Measurements from ENCODE around the gene CPA4. TPM values are rescaled to one million over a fixed set of nuclear protein-coding genes. Genes with fewer than 3 reads are reported as not detected.
A peak's percentile ranks its signal among the peaks of the same experiment; 100 is the strongest.

CPA4 gene
- total and polyA plus RNA-seq, 8 donors: 4.5 to 12.4 (median 6.4) TPM

GRCh38 chr7:130356876-130357611 is 64.1 kb downstream of the CPA4 start:
- ATAC-seq (peak; percentile 61 to 73 (median 66)), DNase-seq (peak in 1 of 6 donors; percentile 64), FAIRE-seq (no peak)
- H3K27me3 ChIP-seq: no peaks in the 10 kb centered on the region
- intact Hi-C loops (cut with DNase I): no loop called here
- peaks cover 0 to 12% (median 0%) of the 10 kb centered on the region in 3 donors for H3K4me1 ChIP-seq
- 81 to 85% methylated on average over 16 of the region's 16 CpGs for WGBS, 2 donors
- H3K36me3 ChIP-seq: no peaks in the 10 kb centered on the region
- TF ChIP-seq CTCF (IDR thresholded peaks at IDR 0.05): no peak
- H3K27ac ChIP-seq: peak overlapping the region; percentile 19 to 62 (median 60)
- H3K9me3 ChIP-seq: no peaks in the 10 kb centered on the region
- H3K4me3 ChIP-seq: no peak overlapping the region

GRCh38 chr7:130358471-130358870 is 65.5 kb downstream of the CPA4 start:
- TF ChIP-seq CTCF (IDR thresholded peaks at IDR 0.05): no peak
- WGBS, 2 donors: 95 to 98% methylated on average over 4 of the region's 4 CpGs
- ATAC-seq: no peak
- intact Hi-C loops (cut with DNase I): no loop called here
- FAIRE-seq: no peak
- Histone ChIP-seq H3K27me3 (no peaks in the 10 kb centered on the region), H3K36me3 (no peaks in the 10 kb centered on the region), H3K4me3 (no peak overlapping the region), H3K27ac (no peak overlapping the region), H3K9me3 (no peaks in the 10 kb centered on the region), H3K4me1 (peaks cover 0 to 4% (median 0%) of the 10 kb centered on the region in 3 donors)
- no peak for DNase-seq

- Histone ChIP-seq H3K27ac (no peak overlapping the region), H3K36me3 (no peaks in the 10 kb centered on the region), H3K9me3 (no peaks in the 10 kb centered on the region), H3K4me1 (peaks cover 2 to 6% (median 3%) of the 10 kb centered on the region in 3 donors), H3K4me3 (no peak overlapping the region), H3K27me3 (no peaks in the 10 kb centered on the region)
- TF ChIP-seq CTCF (IDR thresholded peaks at IDR 0.05): no peak
- intact Hi-C loops (cut with DNase I): no loop called here
- ATAC-seq: no peak
- 97% methylated on average over 5 of the region's 5 CpGs for WGBS, 2 donors
- FAIRE-seq: no peak
- DNase-seq: no peak
These were observed 66.4 kb downstream of the CPA4 start for GRCh38 chr7:130359276-130359857.

- WGBS, 2 donors: 95 to 98% methylated on average over 3 of the region's 3 CpGs
- intact Hi-C loops (cut with DNase I): loop anchor here in 1 of 3 donors (10.0 kb wide), 1 partner anchor 66 kb away; the partner anchor contains the start of gene CPA4
- Histone ChIP-seq H3K4me3 (no peak overlapping the region), H3K4me1 (peaks cover 13 to 18% (median 14%) of the 10 kb centered on the region in 3 donors), H3K36me3 (no peaks in the 10 kb centered on the region), H3K27me3 (no peaks in the 10 kb centered on the region), H3K9me3 (no peaks in the 10 kb centered on the region), H3K27ac (no peak overlapping the region)
- no peak for ATAC-seq
- no peak for FAIRE-seq
- TF ChIP-seq CTCF (IDR thresholded peaks at IDR 0.05): no peak
- no peak for DNase-seq
These were observed 67.6 kb downstream of the CPA4 start for GRCh38 chr7:130360518-130360917.

- Histone ChIP-seq H3K27ac (no peak overlapping the region), H3K4me1 (peaks cover 14 to 27% (median 21%) of the 10 kb centered on the region in 3 donors), H3K36me3 (no peaks in the 10 kb centered on the region), H3K27me3 (no peaks in the 10 kb centered on the region), H3K9me3 (no peaks in the 10 kb centered on the region), H3K4me3 (no peak overlapping the region)
- intact Hi-C loops (cut with DNase I): loop anchor here in 1 of 3 donors (10.0 kb wide), 1 partner anchor 67 kb away; the partner anchor contains the start of gene CPA4
- DNase-seq (no peak), FAIRE-seq (no peak), ATAC-seq (no peak)
- no peak for TF ChIP-seq CTCF (IDR thresholded peaks at IDR 0.05)
- 95 to 98% methylated on average over 7 of the region's 7 CpGs for WGBS, 2 donors
These were observed 68.7 kb downstream of the CPA4 start for GRCh38 chr7:130361681-130362080.

Measured in pancreas (tissue), 10 donors.